Right forelimb (tissue), 1 donor: ENCODE data around the gene CBX1.
"Not testable (repeated sequence)": the region's sequence is repeated elsewhere in the genome, so short reads cannot be mapped to it uniquely, and the experiment has no call there.

Experiments
- DNase-seq: peaks from one replicate; pipeline ENCODE4 v3.0.0-alpha.2; 2018

CBX1 gene

GRCh38 chr17:48122665-48123045 lies 21.4 kb upstream of the CBX1 start:
- DNase-seq = no peak

GRCh38 chr17:48121923-48122664 lies 20.8 kb upstream of the CBX1 start:
- DNase-seq = no peak

- DNase-seq = no peak
Observed at GRCh38 chr17:48113201-48113676, 12.0 kb upstream of the CBX1 start.

- no peak for DNase-seq
Observed at GRCh38 chr17:48111937-48112241, 10.6 kb upstream of the CBX1 start.

- DNase-seq = no peak
Observed at GRCh38 chr17:48110761-48111160, 9.5 kb upstream of the CBX1 start.

- DNase-seq = peak; percentile 93
Observed at GRCh38 chr17:48107137-48108055, 6.1 kb upstream of the CBX1 start, which contains the start of gene SNX11. Gene SNX11, plus strand, starts transcription at chr17:48107766. Its CDS starts 4,278 bp downstream, at chr17:48112044.

- no peak for DNase-seq
Observed at GRCh38 chr17:48106802-48107136, 5.5 kb upstream of the CBX1 start.

GRCh38 chr17:48104440-48104839 lies 3.2 kb upstream of the CBX1 start:
- no peak for DNase-seq

- no peak for DNase-seq
Observed at GRCh38 chr17:48102798-48103715, 1.8 kb upstream of the CBX1 start.

GRCh38 chr17:48102043-48102750 lies 919 bp upstream of the CBX1 start:
- no peak for DNase-seq

GRCh38 chr17:48100591-48101011 lies 677 bp downstream of the CBX1 start:
- peak; percentile 83 for DNase-seq

GRCh38 chr17:48100160-48100559 lies 1.1 kb downstream of the CBX1 start:
- DNase-seq = no peak

- DNase-seq = no peak
Observed at GRCh38 chr17:48095611-48096010, 5.7 kb downstream of the CBX1 start.

GRCh38 chr17:48093341-48094045 lies 7.8 kb downstream of the CBX1 start:
- no peak for DNase-seq

GRCh38 chr17:48084932-48085331 lies 16.3 kb downstream of the CBX1 start:
- no peak for DNase-seq

GRCh38 chr17:48081858-48082257 lies 19.4 kb downstream of the CBX1 start:
- no peak for DNase-seq

- not testable (repeated sequence) for DNase-seq
Observed at GRCh38 chr17:48077152-48077551, 24.1 kb downstream of the CBX1 start.

- DNase-seq = peak; percentile 76
Observed at GRCh38 chr17:48074322-48075081, 26.8 kb downstream of the CBX1 start.

- DNase-seq = not testable (repeated sequence)
Observed at GRCh38 chr17:48073566-48074094, 27.6 kb downstream of the CBX1 start.

- DNase-seq = not testable (repeated sequence)
Observed at GRCh38 chr17:48072811-48073210, 28.5 kb downstream of the CBX1 start.

- no peak for DNase-seq
Observed at GRCh38 chr17:48071654-48072053, 29.6 kb downstream of the CBX1 start.
